HepG2 (cell line): ENCODE data around the gene BBLN. TPM values are rescaled to one million over a fixed set of nuclear protein-coding genes. Genes with fewer than 3 reads are reported as not detected.

ENCODE experiments used
- DBP ChIP-seq: sonication (generic); formaldehyde crosslinking; IDR thresholded peaks from 2 replicates; pipeline ENCODE4 v1.4.0; 2020; ENCODE audit warnings: missing genetic modification reagents; ENCODE audit errors: not compliant biosample characterization
- ELF3 ChIP-seq: IDR thresholded peaks from 2 replicates; pipeline ENCODE4 v1.6.1; 2016; ENCODE audit warnings: missing genetic modification reagents, missing compliant biosample characterization
- FOXO4 ChIP-seq: sonication (generic); formaldehyde crosslinking; conservative IDR thresholded peaks from 2 replicates; pipeline ENCODE4 v1.8.1; 2023; ENCODE audit warnings: missing genetic modification reagents
- HOMEZ ChIP-seq: IDR thresholded peaks from 2 replicates; pipeline ENCODE4 v1.6.1; 2016; ENCODE audit warnings: low read depth
- JUNB ChIP-seq: sonication (generic); formaldehyde crosslinking; IDR thresholded peaks from 2 replicates; pipeline ENCODE4 v1.8.0; 2022; ENCODE audit warnings: missing genetic modification reagents, mild to moderate bottlenecking, borderline replicate concordance
- KAT8 ChIP-seq: IDR thresholded peaks from 2 replicates; pipeline ENCODE4 v1.6.1; 2016; ENCODE audit warnings: missing genetic modification reagents, missing compliant biosample characterization
- MATR3 ChIP-seq: sonication (generic); formaldehyde crosslinking; IDR thresholded peaks from 2 replicates; pipeline ENCODE4 v1.4.0; 2020; ENCODE audit warnings: missing genetic modification reagents
- NFYC ChIP-seq: IDR thresholded peaks from 2 replicates; pipeline ENCODE4 v1.6.1; 2016; ENCODE audit warnings: missing genetic modification reagents, missing compliant biosample characterization
- PAX8 ChIP-seq: sonication (generic); formaldehyde crosslinking; IDR thresholded peaks from 2 replicates; pipeline ENCODE4 v1.8.0; 2022; ENCODE audit warnings: mild to moderate bottlenecking, missing genetic modification reagents, borderline replicate concordance
- PAXIP1 ChIP-seq: sonication (generic); formaldehyde crosslinking; conservative IDR thresholded peaks from 2 replicates; pipeline ENCODE4 v1.4.0; 2020; ENCODE audit warnings: mild to moderate bottlenecking, missing genetic modification reagents, moderate library complexity
- PCBP2 ChIP-seq: fragments of 200-400 bp; formaldehyde crosslinking; optimal IDR thresholded peaks from 2 replicates; pipeline ENCODE3; 2018; ENCODE audit warnings: low read length, low read depth; ENCODE audit not compliant: poor library complexity, severe bottlenecking
- SOX6 ChIP-seq, 2 experiments: fragments of 450-650 bp in 1 of 2; sonication (generic) in 1 of 2; formaldehyde crosslinking in 1 of 2; IDR thresholded peaks; 2 replicates each; pipeline versions ENCODE4 v1.4.0 to v1.6.1; 2017 to 2020; ENCODE audit warnings: antibody characterized with exemption in 1 of 2, mild to moderate bottlenecking in 1 of 2, missing genetic modification reagents in 1 of 2
- TAF1 ChIP-seq: sonication (generic); formaldehyde crosslinking; IDR thresholded peaks from 2 replicates; pipeline ENCODE4 v1.4.0; 2020; ENCODE audit warnings: missing genetic modification reagents
- UBTF ChIP-seq: sonication (generic); formaldehyde crosslinking; IDR thresholded peaks from 2 replicates; pipeline ENCODE4 v1.4.0; 2020; ENCODE audit warnings: mild to moderate bottlenecking, missing genetic modification reagents
- ZNF143 ChIP-seq: sonication (generic); formaldehyde crosslinking; IDR thresholded peaks from 2 replicates; pipeline ENCODE4 v1.4.0; 2020; ENCODE audit warnings: missing genetic modification reagents
- ZNF557 ChIP-seq: sonication (generic); formaldehyde crosslinking; IDR thresholded peaks from 2 replicates; pipeline ENCODE4 v1.4.0; 2020; ENCODE audit warnings: missing genetic modification reagents
- ZNF773 ChIP-seq: sonication (generic); formaldehyde crosslinking; IDR thresholded peaks from 2 replicates; pipeline ENCODE4 v1.4.0; 2020; ENCODE audit warnings: missing genetic modification reagents, borderline replicate concordance
- polyA plus RNA-seq, 8 experiments: library from polyadenylated mRNA; depleted of rRNA in 3 of 8; stranded (reverse) in 7 of 8; unstranded in 1 of 8; fragments of >200 nt; fragmentation: Illumina TruSeq in 4 of 8; extraction: Trizol in 4 of 8; gene quantifications; 2 replicates each; pipeline versions ENCODE4 v1.2.1 to v1.2.3, GENCODE V29; 2011 to 2016; ENCODE audit warnings: low read depth in 4 of 8, missing spikeins in 1 of 8, mixed read lengths in 1 of 8; ENCODE audit not compliant: insufficient read depth in 1 of 8
- total RNA-seq, 5 experiments: library from RNA; depleted of rRNA; stranded (reverse); fragments of >200 nt; fragmentation: Illumina TruSeq; extraction: Trizol; gene quantifications; 2 replicates each; pipeline ENCODE4 v1.2.3, GENCODE V29; 2016; ENCODE audit warnings: low read depth in 1 of 5

Gene BBLN
- total and polyA plus RNA-seq, 2 of the 13 experiments (the other 11 are each of a cell fraction or from before 2014, with no cell fraction given) = 27.6 to 33.1 TPM

- no peak for TF ChIP-seq PAX8 (CRISPR knock-in tag)
- TF ChIP-seq ZNF143 (CRISPR knock-in tag) = no peak
- TF ChIP-seq KAT8 (CRISPR knock-in tag) = peak; percentile 79
- no peak for TF ChIP-seq JUNB (CRISPR knock-in tag)
- TF ChIP-seq NFYC (CRISPR knock-in tag) = no peak
- TF ChIP-seq ZNF557 (CRISPR knock-in tag) = 0 out of 2 replicates have a peak, but pooled peaks have one; percentile 20
- TF ChIP-seq ZNF773 (CRISPR knock-in tag) = no peak
- no peak for TF ChIP-seq HOMEZ (CRISPR knock-in tag)
- TF ChIP-seq PAXIP1 (CRISPR knock-in tag) = 0 out of 2 replicates have a peak, but pooled peaks have one; percentile 12
- TF ChIP-seq UBTF (CRISPR knock-in tag) = peak; percentile 70
- TF ChIP-seq MATR3 (CRISPR knock-in tag) = no peak
- no peak for TF ChIP-seq SOX6 (IDR thresholded peaks at IDR 0.05)
- peak; percentile 18; the same call in 1 of the 2 replicates for TF ChIP-seq SOX6 (CRISPR knock-in tag; IDR thresholded peaks at IDR 0.05)
- no peak for TF ChIP-seq FOXO4 (CRISPR knock-in tag)
- no peak; the same call in 1 of the 2 replicates for TF ChIP-seq ELF3 (CRISPR knock-in tag)
- TF ChIP-seq TAF1 (CRISPR knock-in tag) = peak; percentile 70; the same call in 1 of the 2 replicates
- no peak for TF ChIP-seq DBP
- TF ChIP-seq PCBP2 = no peak
These were observed at the start of gene BBLN (continued) for GRCh38 chr9:128159784-128160602.
